ENCODE data around the gene SLC39A5.

Gene SLC39A5

DNA sequence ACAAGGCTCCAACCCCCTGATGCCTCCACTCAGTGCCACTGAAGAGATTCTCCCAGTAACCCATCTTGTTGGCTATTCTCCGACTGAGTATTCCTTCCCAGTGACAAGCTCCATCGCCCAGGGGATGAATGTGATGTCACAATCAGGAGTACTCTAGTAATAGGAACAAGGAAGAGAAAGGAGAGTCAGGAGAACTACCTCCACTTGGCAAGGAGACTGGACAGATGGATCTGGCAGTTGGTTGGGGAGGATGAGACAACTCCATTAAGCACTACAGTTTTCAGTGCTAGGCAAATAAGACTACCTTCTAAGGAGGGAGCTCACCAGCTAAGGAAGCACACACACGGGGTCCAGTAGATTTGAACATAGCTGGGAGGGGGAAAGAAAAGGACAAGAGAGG, 13.4 kb upstream of the SLC39A5 start:
- Histone ChIP-seq H3K14ac (ENCODE audit: low read length) (no peak overlapping the region), H3K9me3 (replicated peaks in 1 of 2; ENCODE audit: control insufficient read depth in 2 of 2, insufficient read depth in 1 of 2, low read depth in 1 of 2, low read length in 2 of 2) (no peaks in the 10 kb centered on the region), H3K18ac (ENCODE audit: low read length) (no peak overlapping the region), H3K9ac (ENCODE audit: low read depth, low read length, poor library complexity) (no peak overlapping the region), H2AFZ (ENCODE audit: low read length) (no peak overlapping the region), H2BK5ac (ENCODE audit: low read length) (no peak overlapping the region), H3K4me1 (ENCODE audit: control insufficient read depth in 2 of 2, insufficient read depth in 1 of 2, low read depth in 1 of 2, low read length in 2 of 2) (no peaks in the 10 kb centered on the region), H4K8ac (ENCODE audit: low read depth, low read length) (no peak overlapping the region), H2BK120ac (ENCODE audit: low read depth, low read length) (no peak overlapping the region), H3K27me3 (ENCODE audit: control insufficient read depth in 3 of 3, insufficient read depth in 3 of 3, low read depth in 1 of 3, low read length in 3 of 3) (no peaks in the 10 kb centered on the region), H2BK12ac (ENCODE audit: low read length) (no peak overlapping the region), H3K4ac (ENCODE audit: low read length) (no peak overlapping the region), H3K4me2 (ENCODE audit: insufficient read depth, low read length, poor library complexity, severe bottlenecking) (no peak overlapping the region), H4K91ac (ENCODE audit: low read depth, low read length, poor library complexity) (no peak overlapping the region), H2BK15ac (ENCODE audit: low read length) (no peak overlapping the region), H3K4me3 (ENCODE audit: low read length in 2 of 2) (no peak overlapping the region), H2AK5ac (ENCODE audit: low read depth, low read length) (no peak overlapping the region), H3K79me1 (ENCODE audit: low read depth, low read length) (peaks cover 10% of the 10 kb centered on the region), H3K27ac (replicated peaks; ENCODE audit: low read length) (no peak overlapping the region), H3K23ac (ENCODE audit: low read depth, low read length, poor library complexity) (no peak overlapping the region), H3K36me3 (replicated peaks in 1 of 2; ENCODE audit: control insufficient read depth in 2 of 2, insufficient read depth in 2 of 2, low read length in 2 of 2) (peaks cover 29 to 53% of the 10 kb centered on the region in 2 donors)
- no CpG with 5 or more reads among the region's 3 CpGs for WGBS, 2 donors (ENCODE audit: extremely low coverage in 2 of 2, insufficient read length in 2 of 2, insufficient replicate concordance in 1 of 2)
- no peak for DNase-seq (ENCODE audit: low spot score)

DNA sequence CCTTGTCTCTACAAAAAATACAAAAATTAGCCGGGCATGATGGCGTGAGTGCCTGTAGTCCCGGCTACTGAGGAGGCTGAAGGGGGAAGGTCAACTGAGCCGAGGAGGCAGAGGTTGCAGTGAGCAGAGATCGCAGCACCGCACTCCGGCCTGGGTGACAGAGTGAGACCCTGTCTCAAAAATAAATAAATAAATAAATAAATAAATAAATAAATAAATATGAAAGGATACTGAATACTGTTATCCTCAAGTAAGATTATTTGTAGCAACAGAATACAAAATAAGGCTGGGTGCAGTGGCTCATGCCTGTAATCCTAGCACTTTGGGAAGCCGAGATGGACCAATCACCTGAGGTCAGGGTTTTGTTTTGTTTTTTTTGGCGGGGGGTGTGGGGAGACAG, 10.0 kb upstream of the SLC39A5 start:
- no peak for DNase-seq (ENCODE audit: low spot score)
- H2BK12ac ChIP-seq (ENCODE audit: low read length), result no peak overlapping the region
- no peak overlapping the region for H3K4ac ChIP-seq (ENCODE audit: low read length)
- H3K4me1 ChIP-seq (ENCODE audit: control insufficient read depth in 2 of 2, insufficient read depth in 1 of 2, low read depth in 1 of 2, low read length in 2 of 2), result peaks cover 2 to 10% of the 10 kb centered on the region in 2 donors
- H4K91ac ChIP-seq (ENCODE audit: low read depth, low read length, poor library complexity), result no peak overlapping the region
- H3K9me3 ChIP-seq (replicated peaks in 1 of 2; ENCODE audit: control insufficient read depth in 2 of 2, insufficient read depth in 1 of 2, low read depth in 1 of 2, low read length in 2 of 2), result no peaks in the 10 kb centered on the region
- H2BK15ac ChIP-seq (ENCODE audit: low read length), result no peak overlapping the region
- H2BK5ac ChIP-seq (ENCODE audit: low read length), result no peak overlapping the region
- H4K8ac ChIP-seq (ENCODE audit: low read depth, low read length), result no peak overlapping the region
- H3K27me3 ChIP-seq (ENCODE audit: control insufficient read depth in 3 of 3, insufficient read depth in 3 of 3, low read depth in 1 of 3, low read length in 3 of 3), result no peaks in the 10 kb centered on the region
- no peak overlapping the region for H3K4me2 ChIP-seq (ENCODE audit: insufficient read depth, low read length, poor library complexity, severe bottlenecking)
- no peak overlapping the region for H3K18ac ChIP-seq (ENCODE audit: low read length)
- no peak overlapping the region for H2BK120ac ChIP-seq (ENCODE audit: low read depth, low read length)
- no peak overlapping the region for H3K14ac ChIP-seq (ENCODE audit: low read length)
- no peak overlapping the region for H3K27ac ChIP-seq (replicated peaks; ENCODE audit: low read length)
- H3K9ac ChIP-seq (ENCODE audit: low read depth, low read length, poor library complexity), result no peak overlapping the region
- peaks cover 12 to 22% of the 10 kb centered on the region in 2 donors for H3K36me3 ChIP-seq (replicated peaks in 1 of 2; ENCODE audit: control insufficient read depth in 2 of 2, insufficient read depth in 2 of 2, low read length in 2 of 2)
- WGBS, 2 donors (ENCODE audit: extremely low coverage in 2 of 2, insufficient read length in 2 of 2, insufficient replicate concordance in 1 of 2), result no CpG with 5 or more reads among the region's 9 CpGs
- no peak overlapping the region for H3K23ac ChIP-seq (ENCODE audit: low read depth, low read length, poor library complexity)
- H2AFZ ChIP-seq (ENCODE audit: low read length), result no peak overlapping the region
- H2AK5ac ChIP-seq (ENCODE audit: low read depth, low read length), result no peak overlapping the region
- H3K4me3 ChIP-seq (ENCODE audit: low read length in 2 of 2), result no peak overlapping the region
- peaks cover 10% of the 10 kb centered on the region for H3K79me1 ChIP-seq (ENCODE audit: low read depth, low read length)

- H3K4ac ChIP-seq (ENCODE audit: low read length), result no peak overlapping the region
- H4K8ac ChIP-seq (ENCODE audit: low read depth, low read length), result no peak overlapping the region
- no peak overlapping the region for H2BK15ac ChIP-seq (ENCODE audit: low read length)
- H3K4me3 ChIP-seq (ENCODE audit: low read length in 2 of 2), result peak overlapping the region; percentile 72 to 88
- no peak overlapping the region for H2BK12ac ChIP-seq (ENCODE audit: low read length)
- peak overlapping the region; percentile 90 for H3K9ac ChIP-seq (ENCODE audit: low read depth, low read length, poor library complexity)
- no CpG with 5 or more reads among the region's 10 CpGs for WGBS, 2 donors (ENCODE audit: extremely low coverage in 2 of 2, insufficient read length in 2 of 2, insufficient replicate concordance in 1 of 2)
- no peak overlapping the region for H2BK5ac ChIP-seq (ENCODE audit: low read length)
- DNase-seq (ENCODE audit: low spot score), result peak; percentile 5
- no peak overlapping the region for H3K18ac ChIP-seq (ENCODE audit: low read length)
- H4K91ac ChIP-seq (ENCODE audit: low read depth, low read length, poor library complexity), result no peak overlapping the region
- H3K23ac ChIP-seq (ENCODE audit: low read depth, low read length, poor library complexity), result no peak overlapping the region
- peak overlapping the region; percentile 79 for H3K4me2 ChIP-seq (ENCODE audit: insufficient read depth, low read length, poor library complexity, severe bottlenecking)
- H3K14ac ChIP-seq (ENCODE audit: low read length), result no peak overlapping the region
- H2AK5ac ChIP-seq (ENCODE audit: low read depth, low read length), result no peak overlapping the region
- H3K27ac ChIP-seq (replicated peaks; ENCODE audit: low read length), result peak overlapping the region; percentile 95
- peaks cover 10% of the 10 kb centered on the region for H3K79me1 ChIP-seq (ENCODE audit: low read depth, low read length)
- H2AFZ ChIP-seq (ENCODE audit: low read length), result peak overlapping the region; percentile 88
- H3K9me3 ChIP-seq (replicated peaks in 1 of 2; ENCODE audit: control insufficient read depth in 2 of 2, insufficient read depth in 1 of 2, low read depth in 1 of 2, low read length in 2 of 2), result no peaks in the 10 kb centered on the region
- peaks cover 9 to 23% of the 10 kb centered on the region in 2 donors for H3K36me3 ChIP-seq (replicated peaks in 1 of 2; ENCODE audit: control insufficient read depth in 2 of 2, insufficient read depth in 2 of 2, low read length in 2 of 2)
- no peaks in the 10 kb centered on the region for H3K27me3 ChIP-seq (ENCODE audit: control insufficient read depth in 3 of 3, insufficient read depth in 3 of 3, low read depth in 1 of 3, low read length in 3 of 3)
- H3K4me1 ChIP-seq (ENCODE audit: control insufficient read depth in 2 of 2, insufficient read depth in 1 of 2, low read depth in 1 of 2, low read length in 2 of 2), result peaks cover 2 to 13% of the 10 kb centered on the region in 2 donors
- peak overlapping the region; percentile 2 for H2BK120ac ChIP-seq (ENCODE audit: low read depth, low read length)
Measured at GRCh38 chr12:56220611-56221231, 9.1 kb upstream of the SLC39A5 start.

DNA sequence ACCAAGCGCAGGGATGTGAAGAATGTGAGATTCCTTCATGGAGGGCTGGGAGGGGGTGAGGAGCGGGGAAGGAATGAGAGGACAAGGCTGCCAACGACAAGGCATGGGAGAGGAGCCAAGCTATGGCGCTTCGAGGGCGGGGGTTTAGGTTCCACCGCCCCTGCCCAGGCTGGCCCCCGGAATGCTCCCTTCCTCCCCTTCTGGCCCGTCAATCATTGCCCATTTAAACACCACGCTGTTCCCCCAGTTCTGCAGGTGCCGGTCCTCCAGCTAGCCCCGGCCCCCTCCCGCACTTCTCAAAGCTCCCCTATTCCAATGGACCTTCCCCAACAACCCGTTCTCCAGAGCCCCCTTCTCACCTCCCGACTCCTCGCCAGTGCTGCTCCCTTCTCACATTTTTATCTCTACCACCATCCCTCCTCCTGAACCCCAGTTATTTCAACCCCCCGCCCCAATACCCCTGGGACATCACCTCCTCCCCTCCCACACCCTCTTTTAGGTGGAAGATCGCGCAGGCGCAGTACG, 8.6 kb upstream of the SLC39A5 start:
- no peak overlapping the region for H4K91ac ChIP-seq (ENCODE audit: low read depth, low read length, poor library complexity)
- peak overlapping the region; percentile 90 for H3K18ac ChIP-seq (ENCODE audit: low read length)
- no peak overlapping the region for H2BK15ac ChIP-seq (ENCODE audit: low read length)
- H3K23ac ChIP-seq (ENCODE audit: low read depth, low read length, poor library complexity), result peak overlapping the region; percentile 96
- H2AFZ ChIP-seq (ENCODE audit: low read length), result peak overlapping the region; percentile 88
- H3K4ac ChIP-seq (ENCODE audit: low read length), result no peak overlapping the region
- no peak overlapping the region for H2AK5ac ChIP-seq (ENCODE audit: low read depth, low read length)
- peak overlapping the region; percentile 72 to 88 for H3K4me3 ChIP-seq (ENCODE audit: low read length in 2 of 2)
- H3K27me3 ChIP-seq (ENCODE audit: control insufficient read depth in 3 of 3, insufficient read depth in 3 of 3, low read depth in 1 of 3, low read length in 3 of 3), result no peaks in the 10 kb centered on the region
- peaks cover 11 to 25% of the 10 kb centered on the region in 2 donors for H3K36me3 ChIP-seq (replicated peaks in 1 of 2; ENCODE audit: control insufficient read depth in 2 of 2, insufficient read depth in 2 of 2, low read length in 2 of 2)
- H2BK12ac ChIP-seq (ENCODE audit: low read length), result no peak overlapping the region
- H4K8ac ChIP-seq (ENCODE audit: low read depth, low read length), result no peak overlapping the region
- peaks cover 10% of the 10 kb centered on the region for H3K79me1 ChIP-seq (ENCODE audit: low read depth, low read length)
- H3K14ac ChIP-seq (ENCODE audit: low read length), result peak overlapping the region; percentile 12
- H3K4me2 ChIP-seq (ENCODE audit: insufficient read depth, low read length, poor library complexity, severe bottlenecking), result peak overlapping the region; percentile 79
- no peaks in the 10 kb centered on the region for H3K9me3 ChIP-seq (replicated peaks in 1 of 2; ENCODE audit: control insufficient read depth in 2 of 2, insufficient read depth in 1 of 2, low read depth in 1 of 2, low read length in 2 of 2)
- peak overlapping the region; percentile 47 for H2BK5ac ChIP-seq (ENCODE audit: low read length)
- DNase-seq (ENCODE audit: low spot score), result peak; percentile 65
- no CpG with 5 or more reads among the region's 21 CpGs for WGBS, 2 donors (ENCODE audit: extremely low coverage in 2 of 2, insufficient read length in 2 of 2, insufficient replicate concordance in 1 of 2)
- peaks cover 2 to 13% of the 10 kb centered on the region in 2 donors for H3K4me1 ChIP-seq (ENCODE audit: control insufficient read depth in 2 of 2, insufficient read depth in 1 of 2, low read depth in 1 of 2, low read length in 2 of 2)
- peak overlapping the region; percentile 90 for H3K9ac ChIP-seq (ENCODE audit: low read depth, low read length, poor library complexity)
- peak overlapping the region; percentile 2 for H2BK120ac ChIP-seq (ENCODE audit: low read depth, low read length)
- H3K27ac ChIP-seq (replicated peaks; ENCODE audit: low read length), result peak overlapping the region; percentile 95
